GM23338 (cell line): ENCODE results near the gene MINPP1. TPM values are rescaled to one million over a fixed set of nuclear protein-coding genes. Genes with fewer than 3 reads are reported as not detected.

Experiments
- ATAC-seq: fragments of 200-7000 bp; cut with Tn5 transposase; 3 replicates; pipeline ENCODE4 v1.9.1; 2020
- DNase-seq: peaks from one replicate; pipeline ENCODE4 v3.0.0-alpha.2; 2015; ENCODE audit warnings: low spot score
- H2AFZ ChIP-seq: fragments of 200-600 bp; sonication (generic); 2 replicates; pipeline ENCODE4 v1.8.0; 2016; ENCODE audit warnings: antibody characterized with exemption, mild to moderate bottlenecking, moderate library complexity
- H3F3A ChIP-seq: fragments of 200-600 bp; sonication (generic); replicated peaks from 2 replicates; pipeline ENCODE4 v1.8.0; 2017; ENCODE audit warnings: antibody characterized with exemption, mixed run types, low read depth
- H3K27ac ChIP-seq: fragments of 200-600 bp; sonication (generic); 2 replicates; pipeline ENCODE4 v1.6.1; 2016; ENCODE audit warnings: low read depth
- H3K27me3 ChIP-seq: fragments of 200-600 bp; sonication (generic); 2 replicates; pipeline ENCODE4 v1.8.0; 2016; ENCODE audit warnings: mild to moderate bottlenecking, mixed run types, moderate library complexity; ENCODE audit not compliant: insufficient read depth
- H3K36me3 ChIP-seq: fragments of 200-600 bp; sonication (generic); 2 replicates; pipeline ENCODE4 v1.8.0; 2016; ENCODE audit warnings: mild to moderate bottlenecking; ENCODE audit not compliant: insufficient read depth
- H3K4me1 ChIP-seq: fragments of 200-600 bp; sonication (generic); 2 replicates; pipeline ENCODE4 v1.8.0; 2016; ENCODE audit warnings: mild to moderate bottlenecking, moderate library complexity; ENCODE audit not compliant: insufficient read depth
- H3K4me2 ChIP-seq: fragments of 200-600 bp; sonication (generic); 2 replicates; pipeline ENCODE4 v1.7.1; 2017; ENCODE audit warnings: mixed run types
- H3K4me3 ChIP-seq: fragments of 200-600 bp; sonication (generic); 2 replicates; pipeline ENCODE4 v1.6.1; 2016; ENCODE audit warnings: mixed run types
- H3K79me2 ChIP-seq: fragments of 200-600 bp; sonication (generic); replicated peaks from 2 replicates; pipeline ENCODE4 v1.8.0; 2017; ENCODE audit warnings: mild to moderate bottlenecking; ENCODE audit not compliant: insufficient read depth
- H3K9me2 ChIP-seq: fragments of 200-600 bp; sonication (generic); 2 replicates; pipeline ENCODE4 v1.8.0; 2017; ENCODE audit not compliant: insufficient read depth
- H4K20me1 ChIP-seq: fragments of 200-600 bp; sonication (generic); replicated peaks from 2 replicates; pipeline ENCODE4 v1.8.0; 2017; ENCODE audit warnings: mild to moderate bottlenecking; ENCODE audit not compliant: insufficient read depth
- H3K27ac Mint-ChIP-seq: 2 replicates; pipeline ENCODE4 v1.8.0; 2020; ENCODE audit warnings: inconsistent platforms, mild to moderate bottlenecking, moderate library complexity, mixed read lengths
- H3K27me3 Mint-ChIP-seq: 3 replicates; pipeline ENCODE4 v1.8.0; 2022; ENCODE audit warnings: low read depth, mild to moderate bottlenecking, moderate library complexity, mixed read lengths, inconsistent platforms; ENCODE audit not compliant: insufficient read depth, poor library complexity
- H3K36me3 Mint-ChIP-seq: 3 replicates; pipeline ENCODE4 v1.8.0; 2021; ENCODE audit warnings: low read depth, mild to moderate bottlenecking, inconsistent platforms, moderate library complexity, mixed read lengths
- H3K4me1 Mint-ChIP-seq: 3 replicates; pipeline ENCODE4 v1.8.0; 2020; ENCODE audit warnings: mild to moderate bottlenecking, inconsistent platforms, mixed read lengths
- H3K4me3 Mint-ChIP-seq: 3 replicates; pipeline ENCODE4 v1.8.0; 2021; ENCODE audit warnings: moderate library complexity, mild to moderate bottlenecking, inconsistent platforms, mixed read lengths
- H3K9me3 Mint-ChIP-seq: 3 replicates; pipeline ENCODE4 v1.8.0; 2020; ENCODE audit warnings: moderate library complexity, mild to moderate bottlenecking, inconsistent platforms, mixed read lengths
- CREB1 ChIP-seq: fragments of 250-450 bp; sonication (Bioruptor Pico); IDR thresholded peaks from 2 replicates; pipeline ENCODE4 v1.5.0; 2020; ENCODE audit warnings: low read depth, mild to moderate bottlenecking, moderate library complexity
- EZH2phosphoT487 ChIP-seq: fragments of 200-600 bp; sonication (generic); IDR thresholded peaks from one replicate; pipeline ENCODE4 v1.8.1; 2018; ENCODE audit warnings: antibody characterized with exemption; ENCODE audit not compliant: unreplicated experiment
- NANOG ChIP-seq: IDR thresholded peaks from 2 replicates; pipeline ENCODE4 v1.6.1; 2016; ENCODE audit warnings: antibody characterized with exemption, borderline replicate concordance
- POLR2AphosphoS5 ChIP-seq: IDR thresholded peaks from 2 replicates; pipeline ENCODE4 v1.6.1; 2016; ENCODE audit warnings: antibody characterized with exemption, low read depth
- STAT1 ChIP-seq: IDR thresholded peaks from one replicate; pipeline ENCODE4 v1.6.1; 2016; ENCODE audit warnings: antibody characterized with exemption; ENCODE audit not compliant: unreplicated experiment
- ZNF114 ChIP-seq: fragments of 250-450 bp; sonication (Bioruptor Pico); IDR thresholded peaks from 2 replicates; pipeline ENCODE4 v1.5.0; 2020; ENCODE audit warnings: mild to moderate bottlenecking, moderate library complexity
- polyA plus RNA-seq: library from polyadenylated mRNA; unstranded; fragments of >200 nt; fragmentation: Nextera tagmentation; extraction: Ambion mirVana; gene quantifications from 2 replicates; pipeline ENCODE4 v1.2.1, GENCODE V29; 2016
- total RNA-seq: library from RNA; depleted of rRNA; stranded (reverse); fragments of >200 nt; shearing (Covaris generic); gene quantifications from 2 replicates; pipeline ENCODE4 v1.2.3, GENCODE V29; 2014
- TF ChIP-seq, protein P1 (sequence below), 2 experiments: fragments of 200-600 bp in 1 of 2; sonication (generic) in 1 of 2; conservative IDR thresholded peaks; 2 replicates each; pipeline versions ENCODE4 v1.5.1 to v1.6.1; 2016 to 2017; ENCODE audit warnings: antibody characterized with exemption in 2 of 2, low read depth in 2 of 2, mild to moderate bottlenecking in 2 of 2, moderate library complexity in 1 of 2
- TF ChIP-seq, protein P2 (sequence below): IDR thresholded peaks from one replicate; pipeline ENCODE4 v1.6.1; 2018; ENCODE audit warnings: antibody characterized with exemption; ENCODE audit not compliant: unreplicated experiment
- TF ChIP-seq, protein P3 (sequence below): IDR thresholded peaks from 2 replicates; pipeline ENCODE4 v1.6.1; 2016; ENCODE audit warnings: antibody characterized with exemption
- TF ChIP-seq, protein P4 (sequence below): fragments of 250-450 bp; sonication (Bioruptor Pico); IDR thresholded peaks from 2 replicates; pipeline ENCODE4 v1.5.0; 2020; ENCODE audit warnings: mild to moderate bottlenecking, moderate library complexity

The MINPP1 gene
- total and polyA plus RNA-seq, 2 experiments from 2014 or later = 27.0 to 39.3 TPM

DNA sequence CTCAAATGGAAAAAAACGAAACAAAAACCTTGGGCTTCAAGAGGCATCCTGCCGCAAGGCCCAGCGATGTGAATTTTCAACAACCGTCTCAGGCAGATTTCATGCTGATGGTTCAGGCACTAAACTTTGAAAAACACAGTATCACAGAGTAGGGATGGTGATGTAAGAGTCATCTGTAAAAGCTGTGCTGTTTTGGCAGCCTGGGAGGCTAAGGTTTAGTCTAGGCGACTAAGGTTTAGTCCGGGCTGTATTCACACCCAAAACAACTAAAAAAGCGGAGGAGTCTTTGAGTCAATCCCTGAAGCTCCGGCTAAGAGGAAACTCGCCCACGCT, 420 bp upstream of the MINPP1 start:
- Histone ChIP-seq H3K9me2 (no peaks in the 10 kb centered on the region), H3K27me3 (no peaks in the 10 kb centered on the region), H4K20me1 (no peaks in the 10 kb centered on the region), H2AFZ (peak overlapping the region; percentile 95), H3K4me2 (peak overlapping the region; percentile 76), H3K36me3 (no peaks in the 10 kb centered on the region), H3K27ac (peak overlapping the region; percentile 85), H3K4me3 (peak overlapping the region; percentile 83), H3F3A (0 out of 2 replicates have a peak, but pooled peaks cover 6% of the 10 kb centered on the region), H3K4me1 (peaks cover 12% of the 10 kb centered on the region), H3K79me2 (peaks cover 29% of the 10 kb centered on the region)
- ATAC-seq = no peak
- TF ChIP-seq ZNF114 = no peak
- TF ChIP-seq CREB1 (CRISPR knock-in tag) = no peak
- no peak for TF ChIP-seq NANOG
- no peak for TF ChIP-seq STAT1
- no peak for TF ChIP-seq EZH2phosphoT487
- TF ChIP-seq, protein P1, sequence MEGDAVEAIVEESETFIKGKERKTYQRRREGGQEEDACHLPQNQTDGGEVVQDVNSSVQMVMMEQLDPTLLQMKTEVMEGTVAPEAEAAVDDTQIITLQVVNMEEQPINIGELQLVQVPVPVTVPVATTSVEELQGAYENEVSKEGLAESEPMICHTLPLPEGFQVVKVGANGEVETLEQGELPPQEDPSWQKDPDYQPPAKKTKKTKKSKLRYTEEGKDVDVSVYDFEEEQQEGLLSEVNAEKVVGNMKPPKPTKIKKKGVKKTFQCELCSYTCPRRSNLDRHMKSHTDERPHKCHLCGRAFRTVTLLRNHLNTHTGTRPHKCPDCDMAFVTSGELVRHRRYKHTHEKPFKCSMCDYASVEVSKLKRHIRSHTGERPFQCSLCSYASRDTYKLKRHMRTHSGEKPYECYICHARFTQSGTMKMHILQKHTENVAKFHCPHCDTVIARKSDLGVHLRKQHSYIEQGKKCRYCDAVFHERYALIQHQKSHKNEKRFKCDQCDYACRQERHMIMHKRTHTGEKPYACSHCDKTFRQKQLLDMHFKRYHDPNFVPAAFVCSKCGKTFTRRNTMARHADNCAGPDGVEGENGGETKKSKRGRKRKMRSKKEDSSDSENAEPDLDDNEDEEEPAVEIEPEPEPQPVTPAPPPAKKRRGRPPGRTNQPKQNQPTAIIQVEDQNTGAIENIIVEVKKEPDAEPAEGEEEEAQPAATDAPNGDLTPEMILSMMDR (conservative IDR thresholded peaks at IDR 0.05; ENCODE audit: low read depth in 2 of 2) = no peak
- TF ChIP-seq, protein P2, sequence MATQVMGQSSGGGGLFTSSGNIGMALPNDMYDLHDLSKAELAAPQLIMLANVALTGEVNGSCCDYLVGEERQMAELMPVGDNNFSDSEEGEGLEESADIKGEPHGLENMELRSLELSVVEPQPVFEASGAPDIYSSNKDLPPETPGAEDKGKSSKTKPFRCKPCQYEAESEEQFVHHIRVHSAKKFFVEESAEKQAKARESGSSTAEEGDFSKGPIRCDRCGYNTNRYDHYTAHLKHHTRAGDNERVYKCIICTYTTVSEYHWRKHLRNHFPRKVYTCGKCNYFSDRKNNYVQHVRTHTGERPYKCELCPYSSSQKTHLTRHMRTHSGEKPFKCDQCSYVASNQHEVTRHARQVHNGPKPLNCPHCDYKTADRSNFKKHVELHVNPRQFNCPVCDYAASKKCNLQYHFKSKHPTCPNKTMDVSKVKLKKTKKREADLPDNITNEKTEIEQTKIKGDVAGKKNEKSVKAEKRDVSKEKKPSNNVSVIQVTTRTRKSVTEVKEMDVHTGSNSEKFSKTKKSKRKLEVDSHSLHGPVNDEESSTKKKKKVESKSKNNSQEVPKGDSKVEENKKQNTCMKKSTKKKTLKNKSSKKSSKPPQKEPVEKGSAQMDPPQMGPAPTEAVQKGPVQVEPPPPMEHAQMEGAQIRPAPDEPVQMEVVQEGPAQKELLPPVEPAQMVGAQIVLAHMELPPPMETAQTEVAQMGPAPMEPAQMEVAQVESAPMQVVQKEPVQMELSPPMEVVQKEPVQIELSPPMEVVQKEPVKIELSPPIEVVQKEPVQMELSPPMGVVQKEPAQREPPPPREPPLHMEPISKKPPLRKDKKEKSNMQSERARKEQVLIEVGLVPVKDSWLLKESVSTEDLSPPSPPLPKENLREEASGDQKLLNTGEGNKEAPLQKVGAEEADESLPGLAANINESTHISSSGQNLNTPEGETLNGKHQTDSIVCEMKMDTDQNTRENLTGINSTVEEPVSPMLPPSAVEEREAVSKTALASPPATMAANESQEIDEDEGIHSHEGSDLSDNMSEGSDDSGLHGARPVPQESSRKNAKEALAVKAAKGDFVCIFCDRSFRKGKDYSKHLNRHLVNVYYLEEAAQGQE = no peak
- TF ChIP-seq, protein P3, sequence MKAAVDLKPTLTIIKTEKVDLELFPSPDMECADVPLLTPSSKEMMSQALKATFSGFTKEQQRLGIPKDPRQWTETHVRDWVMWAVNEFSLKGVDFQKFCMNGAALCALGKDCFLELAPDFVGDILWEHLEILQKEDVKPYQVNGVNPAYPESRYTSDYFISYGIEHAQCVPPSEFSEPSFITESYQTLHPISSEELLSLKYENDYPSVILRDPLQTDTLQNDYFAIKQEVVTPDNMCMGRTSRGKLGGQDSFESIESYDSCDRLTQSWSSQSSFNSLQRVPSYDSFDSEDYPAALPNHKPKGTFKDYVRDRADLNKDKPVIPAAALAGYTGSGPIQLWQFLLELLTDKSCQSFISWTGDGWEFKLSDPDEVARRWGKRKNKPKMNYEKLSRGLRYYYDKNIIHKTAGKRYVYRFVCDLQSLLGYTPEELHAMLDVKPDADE = no peak
- TF ChIP-seq, protein P4, sequence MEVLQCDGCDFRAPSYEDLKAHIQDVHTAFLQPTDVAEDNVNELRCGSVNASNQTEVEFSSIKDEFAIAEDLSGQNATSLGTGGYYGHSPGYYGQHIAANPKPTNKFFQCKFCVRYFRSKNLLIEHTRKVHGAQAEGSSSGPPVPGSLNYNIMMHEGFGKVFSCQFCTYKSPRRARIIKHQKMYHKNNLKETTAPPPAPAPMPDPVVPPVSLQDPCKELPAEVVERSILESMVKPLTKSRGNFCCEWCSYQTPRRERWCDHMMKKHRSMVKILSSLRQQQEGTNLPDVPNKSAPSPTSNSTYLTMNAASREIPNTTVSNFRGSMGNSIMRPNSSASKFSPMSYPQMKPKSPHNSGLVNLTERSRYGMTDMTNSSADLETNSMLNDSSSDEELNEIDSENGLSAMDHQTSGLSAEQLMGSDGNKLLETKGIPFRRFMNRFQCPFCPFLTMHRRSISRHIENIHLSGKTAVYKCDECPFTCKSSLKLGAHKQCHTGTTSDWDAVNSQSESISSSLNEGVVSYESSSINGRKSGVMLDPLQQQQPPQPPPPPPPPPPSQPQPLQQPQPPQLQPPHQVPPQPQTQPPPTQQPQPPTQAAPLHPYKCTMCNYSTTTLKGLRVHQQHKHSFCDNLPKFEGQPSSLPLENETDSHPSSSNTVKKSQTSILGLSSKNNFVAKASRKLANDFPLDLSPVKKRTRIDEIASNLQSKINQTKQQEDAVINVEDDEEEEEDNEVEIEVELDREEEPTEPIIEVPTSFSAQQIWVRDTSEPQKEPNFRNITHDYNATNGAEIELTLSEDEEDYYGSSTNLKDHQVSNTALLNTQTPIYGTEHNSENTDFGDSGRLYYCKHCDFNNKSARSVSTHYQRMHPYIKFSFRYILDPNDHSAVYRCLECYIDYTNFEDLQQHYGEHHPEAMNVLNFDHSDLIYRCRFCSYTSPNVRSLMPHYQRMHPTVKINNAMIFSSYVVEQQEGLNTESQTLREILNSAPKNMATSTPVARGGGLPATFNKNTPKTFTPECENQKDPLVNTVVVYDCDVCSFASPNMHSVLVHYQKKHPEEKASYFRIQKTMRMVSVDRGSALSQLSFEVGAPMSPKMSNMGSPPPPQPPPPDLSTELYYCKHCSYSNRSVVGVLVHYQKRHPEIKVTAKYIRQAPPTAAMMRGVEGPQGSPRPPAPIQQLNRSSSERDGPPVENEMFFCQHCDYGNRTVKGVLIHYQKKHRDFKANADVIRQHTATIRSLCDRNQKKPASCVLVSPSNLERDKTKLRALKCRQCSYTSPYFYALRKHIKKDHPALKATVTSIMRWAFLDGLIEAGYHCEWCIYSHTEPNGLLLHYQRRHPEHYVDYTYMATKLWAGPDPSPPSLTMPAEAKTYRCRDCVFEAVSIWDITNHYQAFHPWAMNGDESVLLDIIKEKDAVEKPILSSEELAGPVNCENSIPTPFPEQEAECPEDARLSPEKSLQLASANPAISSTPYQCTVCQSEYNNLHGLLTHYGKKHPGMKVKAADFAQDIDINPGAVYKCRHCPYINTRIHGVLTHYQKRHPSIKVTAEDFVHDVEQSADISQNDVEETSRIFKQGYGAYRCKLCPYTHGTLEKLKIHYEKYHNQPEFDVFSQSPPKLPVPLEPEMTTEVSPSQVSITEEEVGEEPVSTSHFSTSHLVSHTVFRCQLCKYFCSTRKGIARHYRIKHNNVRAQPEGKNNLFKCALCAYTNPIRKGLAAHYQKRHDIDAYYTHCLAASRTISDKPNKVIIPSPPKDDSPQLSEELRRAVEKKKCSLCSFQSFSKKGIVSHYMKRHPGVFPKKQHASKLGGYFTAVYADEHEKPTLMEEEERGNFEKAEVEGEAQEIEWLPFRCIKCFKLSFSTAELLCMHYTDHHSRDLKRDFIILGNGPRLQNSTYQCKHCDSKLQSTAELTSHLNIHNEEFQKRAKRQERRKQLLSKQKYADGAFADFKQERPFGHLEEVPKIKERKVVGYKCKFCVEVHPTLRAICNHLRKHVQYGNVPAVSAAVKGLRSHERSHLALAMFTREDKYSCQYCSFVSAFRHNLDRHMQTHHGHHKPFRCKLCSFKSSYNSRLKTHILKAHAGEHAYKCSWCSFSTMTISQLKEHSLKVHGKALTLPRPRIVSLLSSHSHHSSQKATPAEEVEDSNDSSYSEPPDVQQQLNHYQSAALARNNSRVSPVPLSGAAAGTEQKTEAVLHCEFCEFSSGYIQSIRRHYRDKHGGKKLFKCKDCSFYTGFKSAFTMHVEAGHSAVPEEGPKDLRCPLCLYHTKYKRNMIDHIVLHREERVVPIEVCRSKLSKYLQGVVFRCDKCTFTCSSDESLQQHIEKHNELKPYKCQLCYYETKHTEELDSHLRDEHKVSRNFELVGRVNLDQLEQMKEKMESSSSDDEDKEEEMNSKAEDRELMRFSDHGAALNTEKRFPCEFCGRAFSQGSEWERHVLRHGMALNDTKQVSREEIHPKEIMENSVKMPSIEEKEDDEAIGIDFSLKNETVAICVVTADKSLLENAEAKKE (CRISPR knock-in tag) = no peak
- no peak for TF ChIP-seq POLR2AphosphoS5
- H3K4me3 Mint-ChIP-seq = peak overlapping the region; percentile 85
- H3K9me3 Mint-ChIP-seq = no peaks in the 10 kb centered on the region
- H3K27me3 Mint-ChIP-seq = peaks cover 3% of the 10 kb centered on the region
- DNase-seq = no peak
- peaks cover 9% of the 10 kb centered on the region for H3K36me3 Mint-ChIP-seq
- H3K4me1 Mint-ChIP-seq = peaks cover 16% of the 10 kb centered on the region
- peak overlapping the region; percentile 83 for H3K27ac Mint-ChIP-seq
